SK-N-DZ (cell line): ENCODE measurements around the gene PIWIL1. TPM values are rescaled to one million over a fixed set of nuclear protein-coding genes. Genes with fewer than 3 reads are reported as not detected.

Experiments
- DNase-seq: peaks from one replicate; pipeline ENCODE4 v3.0.0-alpha.2; 2015; ENCODE audit warnings: low spot score
- polyA plus RNA-seq, 2 experiments: library from polyadenylated mRNA; depleted of rRNA; stranded (reverse); fragments of >200 nt; gene quantifications; 2 replicates each; pipeline ENCODE4 v1.2.3, GENCODE V29; 2014

Gene PIWIL1
- 0.14 and 0.44 TPM in 2 replicates for polyA plus RNA-seq (2014; cell fraction: cytosol; rRNA removed)
- polyA plus RNA-seq (2014; cell fraction: nucleus; rRNA removed), result 0.15 and 0.18 TPM in 2 replicates

- no peak for DNase-seq
Observed at GRCh38 chr12:130337488-130338303, at the start of gene PIWIL1. PIWIL1 (plus strand) TSS chr12:130337887; CDS start chr12:130342592, 4,705 bp downstream.

- no peak for DNase-seq
Observed at GRCh38 chr12:130288206-130288605, 49.5 kb upstream of the PIWIL1 start.

- no peak for DNase-seq
Observed at GRCh38 chr12:130288691-130289090, 49.0 kb upstream of the PIWIL1 start.

DNA sequence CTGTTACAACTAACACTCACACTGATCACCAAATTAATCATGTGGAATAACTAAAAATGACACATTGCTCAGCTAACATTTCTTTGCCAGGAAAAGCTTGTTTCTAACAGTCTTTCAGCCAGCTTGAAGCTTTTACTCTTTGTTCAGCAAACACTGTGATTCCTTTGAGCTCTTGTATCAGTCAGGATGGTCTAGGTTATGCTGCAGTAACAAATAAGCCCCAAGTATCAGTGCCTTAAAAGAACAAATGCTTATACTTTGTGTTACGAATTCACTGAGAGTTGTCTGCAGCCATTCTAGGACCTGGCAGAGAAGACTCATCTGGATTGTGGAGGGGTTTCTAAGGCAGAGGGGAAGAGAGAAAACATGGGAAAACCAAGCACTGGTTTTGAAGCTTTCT lies 47.6 kb upstream of the PIWIL1 start:
- no peak for DNase-seq

GRCh38 chr12:130298322-130299021 lies 39.2 kb upstream of the PIWIL1 start:
- no peak for DNase-seq

DNA sequence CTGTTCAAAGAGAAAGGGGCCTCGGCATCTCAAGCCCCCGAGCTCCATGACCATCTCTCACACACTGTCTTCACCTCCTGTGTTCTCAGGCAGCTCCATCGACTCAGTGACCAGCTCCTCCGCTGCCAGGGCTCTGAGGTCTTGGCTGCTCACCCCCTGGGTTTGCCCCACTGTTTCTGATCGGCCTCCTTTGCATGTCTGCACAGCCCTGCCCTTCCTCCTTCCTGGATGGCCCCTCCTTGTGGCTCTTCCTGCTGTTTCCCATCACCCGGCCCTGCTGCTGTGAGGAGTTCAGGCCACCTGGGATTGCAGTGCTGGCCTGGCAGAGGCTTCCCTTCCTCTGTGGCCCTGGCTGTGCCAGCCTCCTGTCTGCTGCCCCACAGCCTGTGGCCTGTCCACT lies 38.1 kb upstream of the PIWIL1 start:
- no peak for DNase-seq

- no peak for DNase-seq
Observed at GRCh38 chr12:130300090-130300489, 37.6 kb upstream of the PIWIL1 start.

DNA sequence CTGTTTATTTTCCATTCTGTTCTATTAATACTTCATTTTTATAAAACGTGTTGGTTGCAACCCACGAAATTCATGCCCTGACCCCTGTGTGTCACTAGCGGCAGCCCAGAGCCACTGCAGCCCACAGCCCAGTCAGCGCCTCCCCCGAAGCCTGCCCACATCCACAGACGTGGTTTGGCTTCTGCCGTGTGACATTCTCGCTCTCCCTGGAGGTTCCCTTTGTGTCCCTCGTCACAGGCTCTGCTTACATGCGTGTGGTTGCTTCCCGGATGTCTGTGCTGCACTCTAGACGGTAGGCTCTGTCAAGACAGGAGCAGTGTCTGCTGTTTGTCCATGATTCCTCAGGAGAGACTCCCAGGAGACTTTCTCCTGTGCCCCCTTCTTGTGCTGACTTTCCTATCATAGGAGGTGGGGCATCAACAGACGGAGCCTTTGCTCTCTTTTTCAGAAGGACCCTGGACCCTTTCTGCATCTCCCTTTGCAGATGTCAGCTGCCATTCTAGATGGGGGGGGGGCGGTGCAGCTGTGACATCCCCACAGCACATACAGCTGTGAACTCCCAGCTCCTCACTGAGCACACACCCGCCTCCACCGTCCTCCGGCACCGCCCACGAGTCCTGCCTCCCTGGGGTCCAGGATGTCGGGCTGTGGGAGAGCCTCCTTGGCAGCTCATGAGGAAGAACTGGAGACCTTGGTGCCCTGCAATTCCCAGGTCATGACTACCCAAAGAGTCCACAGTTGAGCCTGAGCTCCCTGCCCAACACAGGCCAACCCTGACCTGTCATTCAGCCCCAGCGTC lies 36.8 kb upstream of the PIWIL1 start:
- no peak for DNase-seq

- no peak for DNase-seq
Observed at GRCh38 chr12:130301559-130301958, 36.1 kb upstream of the PIWIL1 start.

GRCh38 chr12:130303781-130304180 lies 33.9 kb upstream of the PIWIL1 start:
- no peak for DNase-seq

DNA sequence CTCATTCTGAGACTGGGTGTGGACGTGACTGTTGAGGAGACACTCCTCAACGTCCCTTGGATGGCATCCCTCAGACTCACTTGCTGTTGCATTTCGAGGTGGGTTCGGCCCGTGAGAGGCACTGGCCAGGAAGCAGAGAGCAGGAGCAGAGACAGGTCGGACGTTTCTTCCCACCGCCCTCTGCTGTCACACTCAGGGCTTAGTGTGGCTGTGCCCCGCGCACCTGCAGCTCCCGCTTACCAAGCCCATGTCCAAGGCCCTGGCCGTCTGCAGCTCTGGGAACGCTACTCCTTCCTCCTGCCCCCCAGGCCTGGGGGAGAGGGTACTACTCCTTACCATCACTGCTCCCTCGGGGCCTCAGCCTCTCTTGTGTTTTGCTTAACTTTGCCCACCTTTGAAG lies 29.8 kb upstream of the PIWIL1 start:
- DNase-seq, result no peak

GRCh38 chr12:130308393-130308792 lies 29.3 kb upstream of the PIWIL1 start:
- no peak for DNase-seq

DNA sequence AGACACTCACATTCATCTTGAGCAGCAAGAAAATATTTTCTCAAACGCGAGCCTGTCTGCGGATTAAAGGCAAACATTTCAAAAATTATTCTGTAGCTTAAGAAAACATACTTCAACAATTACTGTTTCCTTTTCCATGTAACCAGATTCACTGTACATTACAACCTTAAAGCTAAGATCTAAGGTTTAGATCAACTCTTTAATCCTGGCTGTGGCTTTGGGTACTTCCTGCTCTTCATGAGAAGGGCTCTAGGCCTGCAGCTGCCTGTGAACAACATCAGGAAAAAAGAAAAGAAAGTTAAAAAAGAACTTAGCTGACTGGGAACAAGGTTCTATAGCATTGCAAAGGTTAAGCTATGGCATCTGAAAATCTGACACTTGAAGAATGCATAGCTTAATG lies 21.4 kb upstream of the PIWIL1 start:
- no peak for DNase-seq

DNA sequence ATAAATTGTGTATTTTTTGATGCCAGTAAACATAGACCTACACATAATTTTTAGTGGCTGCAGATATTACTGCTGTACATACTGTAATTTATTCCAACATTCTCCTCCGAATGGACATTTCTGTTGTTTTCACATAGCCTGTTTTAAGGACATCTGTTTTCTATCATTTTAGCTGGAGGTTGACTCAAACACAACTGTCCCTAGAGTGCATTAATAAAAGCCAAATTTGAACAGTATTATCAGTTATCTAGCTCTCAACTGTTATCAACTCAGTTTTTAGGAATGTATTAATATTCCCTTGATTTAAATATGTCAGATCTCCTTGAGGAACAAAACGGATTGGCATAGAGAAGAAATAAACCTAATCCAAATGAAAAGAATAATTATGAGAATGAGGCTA lies 17.2 kb upstream of the PIWIL1 start:
- no peak for DNase-seq

DNA sequence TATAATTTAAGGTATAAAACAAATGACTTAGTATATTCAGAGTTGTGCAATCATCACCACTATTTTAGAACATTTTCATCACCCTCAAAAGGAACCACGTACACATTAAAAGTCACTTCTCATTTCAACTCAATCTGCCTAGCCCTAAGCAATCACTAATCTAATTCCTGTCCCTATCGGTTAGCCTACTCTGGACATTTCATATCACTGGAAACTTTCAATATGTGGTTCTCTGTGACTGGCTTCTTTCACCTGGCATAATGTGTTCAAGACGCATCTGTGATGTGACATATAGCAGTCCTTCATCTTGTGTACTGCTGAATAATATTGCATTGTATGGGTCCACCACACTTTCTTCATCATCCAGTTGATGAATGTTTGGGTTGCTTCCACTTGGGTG lies 15.4 kb upstream of the PIWIL1 start:
- DNase-seq, result no peak

DNA sequence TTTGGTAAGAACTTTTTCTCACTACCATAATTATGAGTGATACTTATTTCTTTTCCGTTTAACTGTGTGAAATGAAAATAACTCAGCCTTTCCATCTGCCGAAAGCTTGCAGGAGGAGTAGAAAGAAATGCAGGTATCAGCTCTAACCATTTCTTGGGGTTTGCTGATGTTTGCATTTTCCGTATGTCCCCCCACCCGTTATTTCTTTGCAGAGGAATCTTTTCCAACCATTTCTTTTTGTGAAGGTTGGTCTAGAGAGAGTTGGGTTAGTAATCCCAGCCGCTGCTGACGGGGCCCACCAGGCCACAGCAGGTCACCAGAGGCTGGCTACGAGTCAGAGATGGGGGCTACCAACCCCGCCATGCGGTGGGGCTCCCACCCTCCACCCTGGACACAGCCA lies 7.0 kb upstream of the PIWIL1 start:
- DNase-seq, result no peak

- no peak for DNase-seq
Observed at GRCh38 chr12:130331146-130331545, 6.5 kb upstream of the PIWIL1 start.

DNA sequence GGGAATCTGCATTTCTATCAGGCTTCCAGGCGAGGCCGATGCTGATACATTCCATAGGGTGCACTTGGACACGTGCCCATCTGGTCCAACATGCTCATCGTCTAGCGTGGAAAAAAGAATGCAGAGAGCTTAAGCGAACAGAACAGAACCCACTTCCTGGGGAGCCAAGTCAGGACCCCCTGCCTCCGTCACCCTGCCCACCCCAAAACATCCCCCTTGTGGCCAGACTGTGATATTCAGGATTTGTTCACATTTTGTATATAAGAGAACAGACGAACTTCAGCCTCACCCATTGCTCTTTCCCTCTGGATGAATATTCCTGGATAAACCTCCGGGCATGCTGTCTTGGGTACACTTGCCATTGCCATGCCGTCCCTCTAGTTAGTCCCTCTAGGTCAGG lies 4.3 kb upstream of the PIWIL1 start:
- no peak for DNase-seq

GRCh38 chr12:130334399-130334798 lies 3.3 kb upstream of the PIWIL1 start:
- no peak for DNase-seq

DNA sequence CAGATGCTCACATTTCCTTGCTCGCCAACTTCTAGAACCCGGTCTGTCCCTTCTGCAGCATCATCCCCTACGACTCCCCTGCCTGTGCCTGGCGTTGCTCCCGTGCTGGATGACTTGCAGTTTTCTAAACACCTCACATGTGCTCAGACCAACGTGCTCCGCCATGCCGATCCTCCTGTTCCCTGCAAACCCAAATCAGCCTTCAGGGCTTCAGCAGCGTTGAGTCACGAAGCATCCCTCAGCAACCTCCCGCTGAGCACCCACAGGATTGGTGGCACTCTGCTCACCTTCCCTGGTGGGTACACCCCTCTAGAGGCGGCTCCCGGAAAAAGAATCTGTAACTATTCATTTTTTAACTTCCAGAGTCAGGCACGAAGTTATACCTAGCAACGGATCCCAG lies 2.8 kb upstream of the PIWIL1 start:
- DNase-seq, result no peak

DNA sequence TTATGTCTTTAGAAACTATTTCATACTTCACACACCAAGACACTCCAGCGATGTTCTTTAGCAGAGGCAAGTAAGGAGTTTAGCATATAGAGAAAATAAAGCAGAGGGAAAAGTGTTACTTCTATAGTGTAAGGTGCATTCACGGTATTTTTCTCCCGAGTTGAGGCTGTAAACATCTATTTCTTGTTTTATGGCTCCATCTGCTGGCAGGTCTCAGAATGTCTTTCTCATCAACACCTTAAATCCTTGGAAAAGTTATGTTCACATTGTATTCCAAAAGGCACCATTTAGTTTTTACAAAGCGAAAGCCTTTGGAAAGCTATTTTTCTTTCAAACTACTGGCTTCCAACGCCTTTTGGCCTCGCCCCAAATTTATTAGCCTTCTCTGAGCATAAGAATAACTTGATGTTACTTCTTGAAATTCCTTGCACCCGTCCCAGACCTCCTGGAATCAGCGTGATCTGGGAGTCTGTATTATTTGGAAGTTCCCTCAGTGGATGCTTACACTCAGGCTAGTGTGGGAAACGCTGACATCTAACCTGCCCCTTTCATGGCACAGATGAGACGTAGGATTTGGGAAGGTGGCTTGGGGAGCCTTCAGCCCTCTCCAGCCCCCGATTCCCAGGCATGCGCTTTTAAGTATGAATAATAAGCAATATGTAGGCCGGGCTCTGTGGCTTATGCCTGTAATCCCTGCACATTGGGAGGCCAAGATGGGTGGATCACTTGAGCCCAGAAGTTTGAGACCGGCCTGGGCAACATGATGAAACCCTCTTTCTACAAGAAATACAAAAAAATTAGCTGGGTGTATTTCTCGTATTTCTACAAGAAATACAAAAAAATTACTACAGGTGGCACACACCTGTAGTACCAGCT lies 1.9 kb upstream of the PIWIL1 start:
- peak; percentile 71 for DNase-seq
